Kidney tubule cell (primary cell): ENCODE data around the gene ZBED1.
"Not testable (repeated sequence)": the region's sequence is repeated elsewhere in the genome, so short reads cannot be mapped to it uniquely, and the experiment has no call there.

ENCODE experiments used
- DNase-seq: peaks from one replicate; pipeline ENCODE4 v3.0.0-alpha.2; 2018; ENCODE audit warnings: low spot score

Gene ZBED1

DNA sequence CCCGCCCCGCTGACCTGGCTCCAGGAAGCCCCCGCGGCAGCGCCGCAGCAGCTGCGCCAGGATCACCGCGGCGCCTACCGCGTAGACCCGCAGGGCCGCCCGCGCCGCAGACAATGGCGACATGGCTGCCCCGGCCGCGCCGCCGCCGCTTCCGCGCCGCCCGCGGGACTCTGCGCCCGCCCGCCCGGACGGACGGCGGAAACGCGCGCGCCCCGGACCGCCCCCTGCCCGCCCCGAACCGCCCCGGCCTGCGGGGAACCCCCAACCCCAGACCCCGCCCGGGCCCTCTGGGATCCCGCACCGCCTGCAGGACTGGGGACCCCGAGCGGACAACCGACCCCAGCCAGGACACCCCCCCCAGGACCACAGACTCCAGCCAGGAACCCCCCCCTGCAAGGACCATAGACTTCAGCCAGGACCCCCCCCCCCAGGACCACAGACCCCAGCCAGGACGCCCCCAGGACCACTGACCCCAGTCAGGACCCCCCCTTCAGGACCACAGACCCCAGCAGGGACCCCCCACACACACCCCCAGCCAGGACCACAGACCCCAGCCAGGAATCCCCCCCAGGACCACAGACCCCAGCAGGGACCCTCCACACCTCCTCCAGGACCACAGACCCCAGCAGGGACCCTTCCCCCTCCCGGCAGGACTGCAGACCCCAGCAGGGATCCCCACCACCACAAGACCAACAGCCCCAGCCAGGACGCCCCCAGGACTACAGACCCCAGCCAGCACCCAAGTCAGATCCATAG lies at the start of gene ZBED1, which contains the start of gene DHRSX:
Gene ZBED1 (minus strand): TSS at position 174 of the 756 bp plus-strand sequence. CDS start 10,257 bp downstream, outside the sequence.
Gene DHRSX (minus strand): TSS at position 174 of the 756 bp plus-strand sequence. CDS start 51 bp downstream, at position 123.
- DNase-seq, result peak; percentile 44

DNA sequence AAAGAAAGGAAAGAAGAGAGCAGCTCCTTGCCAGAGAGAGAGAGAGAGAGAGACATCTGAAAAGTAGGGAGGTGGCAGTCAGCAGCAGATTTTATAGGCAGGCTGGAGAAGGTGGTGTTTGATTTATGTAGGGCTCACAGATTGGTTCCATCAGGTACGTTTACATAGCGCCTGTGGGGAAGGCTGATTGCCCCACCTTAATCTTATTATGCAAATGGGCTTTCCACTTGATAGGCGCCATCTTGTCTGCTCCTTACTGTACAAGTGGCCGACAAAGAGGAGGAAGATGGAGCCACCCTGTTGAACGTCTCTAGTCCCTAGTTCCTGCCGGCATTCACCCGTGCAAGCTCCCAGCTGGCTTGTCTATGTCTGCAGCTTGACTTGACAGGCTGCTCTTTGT lies 49.1 kb upstream of the ZBED1 start:
- no peak for DNase-seq

DNA sequence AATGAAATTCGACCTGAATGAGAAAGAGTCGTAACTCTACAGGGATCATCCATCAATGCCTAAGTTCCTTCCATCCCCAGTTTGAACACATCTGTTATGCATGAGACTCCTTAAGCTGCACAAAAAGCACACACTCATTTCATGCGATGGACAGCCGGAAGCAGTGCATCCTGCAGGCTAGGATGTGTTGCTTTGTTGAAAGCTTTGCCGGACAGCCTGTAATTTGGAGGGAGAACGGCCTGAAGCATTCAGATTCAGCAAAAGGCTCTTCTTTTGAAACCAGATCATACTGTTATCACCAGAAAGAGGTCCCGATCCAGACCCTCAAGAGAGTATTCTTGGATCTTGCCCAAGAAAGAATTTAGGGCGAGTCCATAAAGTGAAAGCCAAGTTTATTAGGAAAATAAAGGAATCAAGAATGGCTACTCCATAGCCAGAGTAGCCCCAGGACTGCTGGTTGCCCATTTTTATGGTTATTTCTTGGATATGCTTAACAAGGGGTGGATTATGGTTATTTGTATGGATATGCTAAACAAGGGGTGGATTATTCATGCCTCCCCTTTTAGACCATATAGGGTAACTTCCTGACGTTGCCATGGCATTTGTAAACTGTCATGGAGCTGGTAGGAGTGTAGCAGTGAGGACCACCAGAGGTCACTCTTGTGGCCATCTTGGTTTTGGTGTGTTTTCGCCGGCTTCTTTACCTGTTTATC lies 48.1 kb upstream of the ZBED1 start:
- no peak for DNase-seq

DNA sequence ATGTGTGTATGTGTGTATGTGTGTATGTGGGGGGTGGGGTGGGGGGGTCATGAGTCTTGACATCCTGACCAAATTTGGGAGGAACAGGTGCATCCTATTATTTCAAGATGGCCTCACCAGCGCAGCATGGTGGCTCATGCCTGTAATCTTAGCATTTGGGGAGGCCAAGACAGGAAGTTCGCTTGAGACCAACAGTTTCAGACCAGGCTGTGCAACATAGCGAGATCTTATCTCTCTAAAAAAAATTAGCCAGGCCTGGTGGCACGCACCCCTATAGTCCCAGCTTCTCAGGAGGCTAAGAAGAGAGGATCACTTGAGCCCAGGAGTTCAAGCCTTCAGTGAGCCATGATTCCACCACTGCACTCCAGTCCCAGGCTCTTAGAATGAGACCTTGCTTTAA lies 47.0 kb upstream of the ZBED1 start:
- DNase-seq, result no peak

DNA sequence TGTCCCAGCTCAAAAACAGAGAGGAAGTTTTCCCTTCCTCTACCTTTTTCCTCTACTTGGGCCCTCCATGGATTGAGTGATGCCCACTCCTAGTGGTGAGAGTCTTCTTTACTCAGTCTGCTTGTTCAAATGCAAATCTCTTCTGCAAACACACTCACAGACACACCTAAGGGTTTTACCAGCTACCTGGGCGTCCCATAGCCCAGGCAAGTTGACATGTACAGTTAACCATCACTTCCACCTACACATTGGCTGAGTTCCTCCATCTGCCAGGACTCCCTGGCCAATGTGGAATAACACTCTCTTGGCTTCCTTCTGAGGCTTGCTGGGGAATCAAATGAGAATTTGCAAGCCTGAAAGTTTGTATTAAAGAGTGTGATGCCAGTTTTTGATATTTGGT lies 45.7 kb upstream of the ZBED1 start:
- no peak for DNase-seq

DNA sequence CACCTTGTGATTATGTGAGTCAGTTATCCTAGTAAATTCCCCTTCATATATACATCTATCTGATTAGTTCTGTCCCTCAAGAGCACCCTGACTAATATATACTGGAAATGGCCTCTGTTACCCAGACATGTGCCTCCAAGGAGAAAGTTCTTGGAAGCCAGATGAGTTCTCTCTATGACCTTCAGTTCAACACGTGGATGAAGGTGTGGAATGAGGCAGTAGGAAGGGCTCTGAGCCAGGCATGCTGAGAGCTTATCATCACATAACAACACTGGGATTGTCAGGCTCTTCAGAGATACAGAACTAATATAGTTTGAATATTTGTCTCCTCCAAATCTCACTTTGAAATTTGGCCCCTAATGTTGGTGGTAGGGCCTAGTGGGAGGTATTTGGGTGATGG lies 44.4 kb upstream of the ZBED1 start:
- no peak for DNase-seq

DNA sequence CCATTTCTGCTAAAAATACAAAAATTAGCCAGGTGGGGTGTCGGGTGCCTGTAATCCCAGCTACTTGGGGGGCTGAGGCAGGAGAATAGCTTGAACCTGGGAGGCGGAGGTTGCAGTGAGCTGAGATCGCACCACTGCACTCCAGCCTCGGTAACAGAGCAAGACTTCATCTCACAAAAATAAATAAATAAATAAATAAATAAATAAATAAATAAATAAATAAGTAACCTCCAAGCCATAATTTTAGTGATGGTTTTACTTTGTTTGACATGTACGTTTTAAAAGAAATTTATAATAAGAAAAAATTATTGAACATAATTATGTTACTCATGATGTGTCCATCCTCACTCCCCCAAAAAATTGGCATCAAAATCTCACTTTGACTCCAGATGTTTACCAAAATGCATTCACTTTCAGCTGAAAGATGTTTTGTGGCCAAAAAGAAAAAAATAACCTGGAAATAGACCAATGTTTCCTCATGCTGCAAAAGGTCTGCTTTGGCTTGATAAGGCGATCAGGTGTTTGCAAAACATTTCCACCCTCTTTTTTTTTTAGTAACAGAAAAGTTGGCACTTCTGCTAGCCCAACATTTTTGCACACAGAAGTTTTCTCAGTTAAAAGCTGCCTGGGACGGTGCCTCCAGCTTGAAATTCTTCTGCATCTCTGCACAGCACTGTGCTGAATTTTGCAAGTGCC lies 42.2 kb upstream of the ZBED1 start:
- no peak for DNase-seq

DNA sequence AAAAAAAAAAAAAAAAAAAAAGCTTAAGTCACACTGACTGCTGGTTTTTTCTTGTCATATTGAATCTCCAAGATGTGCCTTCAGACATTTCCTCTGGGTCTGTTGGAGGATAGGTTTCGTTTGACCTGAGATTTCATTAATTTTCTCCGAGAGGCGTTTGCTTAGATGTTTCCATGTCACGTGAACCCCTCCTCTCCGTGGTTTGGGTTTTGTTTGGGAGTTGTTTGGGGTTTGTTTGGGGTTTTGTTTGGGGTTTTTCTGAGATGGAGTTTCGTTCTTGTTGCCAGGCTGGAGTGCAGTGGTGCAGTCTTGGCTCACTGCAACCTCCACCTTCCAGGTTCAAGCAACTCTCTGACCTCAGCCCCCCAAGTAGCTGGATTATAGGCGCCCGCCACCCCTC lies 40.8 kb upstream of the ZBED1 start:
- DNase-seq, result no peak

DNA sequence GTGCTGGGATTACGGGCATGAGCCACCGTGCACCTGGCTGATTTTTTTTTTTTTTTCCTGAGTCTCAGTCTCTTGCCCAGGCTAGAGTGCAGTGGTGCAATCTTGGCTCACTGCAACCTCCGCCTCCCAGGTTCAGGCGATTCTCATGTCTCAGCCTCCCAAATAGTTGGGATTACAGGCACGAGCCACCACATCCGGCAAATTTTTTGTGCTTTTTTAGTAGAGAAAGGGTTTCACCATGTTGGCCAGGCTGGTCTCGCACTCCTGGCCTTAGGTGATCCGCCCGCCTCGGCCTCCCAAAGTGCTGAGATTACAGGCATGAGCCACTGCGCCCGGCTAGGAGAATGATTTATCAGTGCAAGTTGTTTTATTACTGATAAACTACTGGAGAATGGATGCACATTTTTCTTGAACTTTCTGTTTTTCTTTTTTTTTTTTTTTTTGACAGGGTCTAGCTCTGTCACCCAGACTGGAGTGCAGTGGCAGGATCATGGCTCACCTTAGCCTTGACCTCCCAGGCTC lies 39.7 kb upstream of the ZBED1 start:
- peak; percentile 40 for DNase-seq

DNA sequence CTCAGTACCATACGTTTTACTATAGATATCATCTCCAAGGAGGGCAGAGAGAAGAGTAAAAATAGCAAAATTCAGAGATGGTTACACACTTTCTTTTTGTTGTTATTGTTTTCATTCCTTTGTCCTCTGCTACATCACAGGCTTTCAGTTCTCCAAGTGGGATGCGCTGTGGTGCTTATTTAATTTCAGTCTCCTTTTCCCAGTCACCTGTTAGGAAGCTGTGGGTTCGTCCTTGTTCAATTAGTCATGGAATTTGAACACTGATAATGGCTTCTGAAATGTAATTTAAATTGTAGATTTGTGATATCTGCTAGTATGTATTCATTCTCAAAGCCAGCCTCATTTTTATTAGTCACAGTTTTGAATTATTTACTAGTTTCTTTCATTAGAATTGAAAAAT lies 38.8 kb upstream of the ZBED1 start:
- DNase-seq, result no peak

DNA sequence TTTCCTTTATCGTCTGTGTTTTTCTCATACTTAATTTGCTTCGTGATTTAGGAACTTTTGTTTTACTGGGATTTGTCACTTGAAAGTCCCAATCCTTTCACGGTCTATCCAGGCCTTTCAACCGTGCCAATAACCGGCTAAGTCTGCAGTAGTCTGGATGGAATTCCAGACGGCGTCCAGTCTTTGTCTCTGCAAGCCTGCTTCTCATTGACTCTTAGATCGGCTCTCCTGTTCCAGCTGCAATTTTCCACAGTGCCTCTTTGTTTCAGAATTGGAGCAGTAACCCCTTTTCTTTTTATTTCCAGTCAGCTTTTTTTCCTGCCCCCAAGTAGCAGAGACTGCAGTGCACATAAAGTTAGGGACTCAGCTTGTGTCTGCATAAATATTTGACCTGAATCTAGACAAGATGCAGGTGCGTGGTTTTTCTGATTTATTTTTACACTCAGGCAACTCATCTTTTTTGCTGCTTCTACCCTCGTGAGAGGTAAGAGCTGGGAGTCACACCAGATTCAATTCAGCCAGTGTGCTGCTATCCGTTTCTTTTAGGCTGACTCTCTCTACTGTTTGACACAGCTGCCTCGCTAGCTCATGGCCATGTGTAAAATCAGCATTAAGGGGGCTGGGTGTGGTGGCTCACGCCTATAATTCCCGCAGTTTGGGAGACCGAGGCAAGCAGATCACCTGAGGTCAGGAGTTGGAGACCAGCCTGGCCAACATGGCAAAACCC lies 37.4 kb upstream of the ZBED1 start:
- DNase-seq, result no peak

DNA sequence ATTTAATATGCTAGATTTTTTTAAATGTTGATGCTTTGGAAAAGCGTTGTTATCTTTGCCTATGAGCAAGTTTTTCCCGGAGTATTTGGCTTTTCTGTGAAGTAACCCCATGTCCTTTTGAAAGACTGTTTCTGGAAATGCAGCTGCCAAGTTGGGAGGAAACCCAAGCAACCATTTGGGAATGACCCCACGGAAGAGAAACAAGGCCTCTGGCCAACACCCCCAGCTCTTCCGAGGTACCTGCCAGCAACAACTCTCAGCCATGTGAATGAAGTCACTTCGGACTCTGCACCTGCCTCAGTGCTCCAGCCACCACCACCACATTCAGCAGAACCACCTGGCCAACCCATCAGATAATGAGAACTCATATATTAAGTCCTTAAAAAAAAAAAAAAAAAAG lies 36.2 kb upstream of the ZBED1 start:
- no peak for DNase-seq

DNA sequence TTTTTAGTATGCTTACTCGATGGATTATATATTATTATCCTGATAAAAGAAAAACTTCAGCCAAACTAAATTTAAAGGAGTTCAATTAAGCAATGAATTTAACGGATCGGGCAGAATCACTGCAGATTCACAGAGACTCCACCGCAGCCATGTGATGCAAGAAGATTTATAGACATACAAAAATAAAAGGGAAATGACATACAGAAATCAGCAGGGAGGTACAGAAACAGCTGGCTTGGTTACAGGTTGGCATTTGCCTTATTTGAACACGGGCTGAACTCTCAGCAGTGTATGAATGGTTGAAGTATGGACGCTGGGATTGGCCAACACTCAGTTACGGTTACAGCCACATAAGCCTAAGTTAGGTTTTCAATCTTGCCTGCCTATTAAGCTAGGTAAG lies 35.4 kb upstream of the ZBED1 start:
- DNase-seq, result no peak

DNA sequence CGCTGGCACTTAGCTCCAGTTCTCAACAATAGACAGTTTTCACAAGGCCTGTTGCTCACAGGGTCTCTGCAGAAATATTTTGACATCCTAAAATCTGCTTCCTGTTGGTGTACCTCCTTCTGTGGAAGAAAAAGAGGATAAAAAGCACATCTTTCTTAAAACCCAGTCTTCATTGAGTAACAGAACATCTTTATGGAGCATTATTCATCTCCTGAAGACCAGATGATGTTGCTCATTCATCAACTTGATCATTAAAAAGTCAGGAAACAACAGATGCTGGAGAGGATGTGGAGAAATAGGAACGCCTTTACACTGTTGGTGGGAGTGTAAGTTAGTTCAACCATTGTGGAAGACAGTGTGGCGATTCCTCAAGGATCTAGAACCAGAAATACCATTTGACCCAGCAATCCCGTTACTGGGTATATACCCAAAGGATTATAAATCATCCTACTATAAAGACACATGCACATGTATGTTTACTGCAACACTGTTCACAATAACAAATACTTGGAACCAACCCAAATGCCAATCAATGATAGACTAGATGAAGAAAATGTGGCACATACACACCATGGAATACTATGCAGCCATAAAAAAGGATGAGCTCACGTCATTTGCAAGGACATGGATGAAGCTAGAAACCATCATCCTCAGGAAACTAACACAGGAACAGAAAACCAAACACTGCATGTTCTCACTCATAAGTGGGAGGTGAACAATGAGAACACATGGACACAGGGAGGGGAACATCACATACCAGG lies 33.7 kb upstream of the ZBED1 start:
- not testable (repeated sequence) for DNase-seq

DNA sequence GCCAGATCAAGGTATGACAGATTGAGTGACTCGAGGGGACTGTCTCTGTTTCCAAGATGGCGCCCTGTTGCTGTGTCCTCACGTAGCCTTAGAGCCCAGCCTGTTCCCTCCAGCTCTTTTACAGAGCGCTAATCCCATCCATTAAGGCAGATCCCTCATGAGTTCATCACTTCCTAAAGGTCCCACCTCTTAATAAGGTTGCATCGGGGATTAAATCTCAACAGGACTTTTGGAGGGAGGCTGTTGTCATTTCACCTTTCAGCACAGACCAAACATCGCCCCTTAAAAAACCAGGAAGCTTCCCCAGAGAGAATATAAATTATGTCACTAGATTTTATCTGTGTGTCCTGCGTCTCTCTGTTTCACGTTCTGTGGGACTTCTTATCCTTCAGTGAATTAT lies 32.6 kb upstream of the ZBED1 start:
- DNase-seq, result no peak

DNA sequence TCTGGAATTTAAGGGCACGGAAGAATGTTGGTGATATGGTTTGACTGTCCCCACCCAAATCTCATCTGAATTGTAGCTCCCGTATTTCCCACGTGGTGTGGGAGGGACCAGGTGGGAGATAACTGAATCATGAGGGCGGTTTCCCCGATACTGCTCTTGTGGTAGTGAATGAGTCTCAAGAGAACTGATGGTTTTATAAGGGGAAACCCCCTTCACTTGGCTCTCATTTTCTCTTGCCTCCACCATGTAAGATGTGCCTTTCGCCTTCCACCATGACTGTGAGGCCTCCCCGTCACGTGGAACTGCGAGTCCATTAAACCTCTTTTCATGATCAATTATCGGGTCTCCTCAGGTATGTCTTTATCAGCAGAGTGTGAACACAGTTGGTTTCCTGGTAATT lies 25.6 kb upstream of the ZBED1 start:
- DNase-seq, result no peak

DNA sequence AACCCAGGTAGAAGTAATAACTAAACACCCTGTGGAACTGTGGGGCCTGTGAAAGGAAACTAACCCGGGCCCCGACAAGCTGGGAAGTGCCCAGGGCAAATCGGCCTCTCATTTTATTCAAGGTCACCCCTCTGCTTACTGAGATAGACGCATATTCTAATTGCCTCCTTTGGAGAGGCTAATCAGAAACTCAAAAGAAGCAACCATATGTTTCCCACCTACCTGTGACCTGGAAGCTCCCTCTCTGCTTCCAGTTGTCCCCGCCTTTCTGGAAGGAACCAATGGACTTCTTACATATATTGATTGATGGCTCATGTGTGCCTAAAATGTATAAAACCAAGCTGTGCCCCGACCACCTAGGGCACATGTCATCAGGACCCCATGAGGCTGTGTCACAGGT lies 23.1 kb upstream of the ZBED1 start:
- no peak for DNase-seq

DNA sequence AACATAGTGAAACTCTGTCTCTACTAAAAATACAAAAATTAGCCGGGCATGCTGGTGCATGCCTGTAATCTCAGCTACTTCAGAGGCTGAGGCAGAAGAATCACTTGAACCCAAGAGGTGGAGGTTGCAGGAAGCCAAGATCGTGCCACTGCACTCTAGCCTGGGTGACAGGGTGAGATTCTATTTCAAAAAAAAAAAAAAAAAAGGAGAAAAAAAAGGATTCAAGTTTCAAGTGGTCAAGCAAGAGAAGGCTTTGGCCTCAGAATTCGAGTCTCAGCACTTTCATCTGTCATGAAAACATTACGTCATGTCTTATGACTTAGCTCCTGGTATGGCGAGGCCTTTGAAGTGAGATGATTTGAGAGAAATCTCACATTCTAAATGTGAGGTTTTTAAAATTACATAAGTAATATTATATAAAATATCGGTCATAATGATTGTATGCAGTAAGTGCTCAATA lies 21.2 kb upstream of the ZBED1 start:
- no peak for DNase-seq

DNA sequence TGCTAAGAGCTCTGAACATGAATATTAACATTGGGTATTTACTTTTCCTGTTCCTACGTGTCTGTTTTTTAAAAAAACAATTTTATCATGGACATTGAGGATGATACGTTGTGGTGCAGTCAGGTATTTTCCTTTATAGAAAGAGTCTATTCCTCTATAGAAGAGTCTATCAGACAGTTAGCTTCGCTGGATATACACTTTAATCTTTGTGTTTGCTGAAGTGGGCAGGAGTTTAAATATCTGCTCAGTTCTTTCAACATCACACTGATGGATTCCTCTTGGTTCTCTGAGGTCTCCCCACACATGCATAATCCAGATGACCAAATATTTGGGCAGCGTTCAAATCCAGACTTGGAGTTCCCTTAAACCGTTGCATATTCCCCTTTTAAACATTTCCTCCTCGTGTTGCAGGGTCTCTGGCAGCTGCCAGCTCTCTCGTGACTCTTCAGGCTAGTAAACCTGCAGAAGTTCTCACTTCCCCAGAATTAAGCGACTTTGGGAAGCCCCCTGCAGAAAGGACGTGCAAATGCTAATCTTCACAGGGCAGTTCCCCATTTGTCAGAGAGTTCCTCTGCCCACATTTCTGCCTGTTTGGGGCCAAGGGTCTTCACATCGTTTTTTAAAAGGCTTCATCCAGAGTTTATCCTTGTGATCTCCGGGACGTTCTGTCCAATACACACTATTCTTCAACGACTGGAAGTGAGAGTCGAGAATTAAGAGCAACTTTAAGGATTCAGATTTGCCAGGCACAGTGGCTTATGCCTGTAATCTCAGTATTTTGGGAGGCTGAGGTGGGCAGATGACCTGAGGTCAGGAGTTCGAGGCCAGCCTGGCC lies 20.5 kb upstream of the ZBED1 start:
- DNase-seq, result no peak

DNA sequence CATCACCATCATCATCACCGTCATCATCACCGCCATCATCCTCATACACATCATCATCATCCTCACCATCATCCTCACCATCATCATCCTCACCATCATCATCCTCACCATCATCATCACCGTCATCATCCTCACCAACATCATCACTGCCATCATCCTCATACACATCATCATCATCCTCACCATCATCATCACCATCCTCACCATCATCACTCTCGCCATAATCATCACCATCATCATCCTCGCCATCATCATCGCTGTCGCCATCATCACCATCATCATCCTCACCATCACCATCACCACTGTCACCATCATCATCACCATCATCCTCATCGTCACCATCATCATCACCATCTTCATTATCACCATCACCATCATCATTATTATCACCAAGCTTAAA lies 19.8 kb upstream of the ZBED1 start:
- no peak for DNase-seq
